HL-60 (cell line): Measurements from ENCODE around the gene TMEM266.

ENCODE experiments used
- DNase-seq, 2 experiments: peaks; one replicate each; pipeline ENCODE4 v3.0.0-alpha.2; 2010 to 2020; ENCODE audit warnings: low read depth in 1 of 2, low spot score in 1 of 2
- H3K27ac ChIP-seq: fragments of 250-450 bp; sonication (Bioruptor Pico); replicated peaks from 2 replicates; pipeline ENCODE4 v1.5.1; 2020; ENCODE audit warnings: mild to moderate bottlenecking, moderate library complexity
- H3K27me3 ChIP-seq: fragments of 250-450 bp; sonication (Bioruptor Pico); 2 replicates; pipeline ENCODE4 v1.5.1; 2021; ENCODE audit warnings: mild to moderate bottlenecking, moderate library complexity; ENCODE audit not compliant: insufficient read depth, poor library complexity, severe bottlenecking
- H3K4me3 ChIP-seq: replicated peaks from 2 replicates; pipeline ENCODE4 v1.5.1; 2011; ENCODE audit warnings: mild to moderate bottlenecking, control low read depth, low read length; ENCODE audit not compliant: insufficient read depth
- CTCF ChIP-seq: IDR thresholded peaks from one replicate; pipeline ENCODE4 v1.5.1; 2011; ENCODE audit warnings: low read length, control low read depth, inconsistent platforms; ENCODE audit not compliant: insufficient read depth
- GABPA ChIP-seq: IDR thresholded peaks from 2 replicates; pipeline ENCODE4 v1.6.1; 2012; ENCODE audit warnings: low read depth
- POLR2AphosphoS5 ChIP-seq: IDR thresholded peaks from 2 replicates; pipeline ENCODE4 v1.6.1; 2012; ENCODE audit warnings: low read depth
- REST ChIP-seq: IDR thresholded peaks from 2 replicates; pipeline ENCODE4 v1.6.1; 2012; ENCODE audit warnings: low read depth; ENCODE audit not compliant: insufficient replicate concordance
- SPI1 ChIP-seq: IDR thresholded peaks from 2 replicates; pipeline ENCODE4 v1.6.1; 2012; ENCODE audit warnings: low read depth, mild to moderate bottlenecking, borderline replicate concordance

TMEM266 gene

GRCh38 chr15:76165951-76166350 is 106.2 kb downstream of the TMEM266 start:
- Histone ChIP-seq H3K27me3 (no peaks in the 10 kb centered on the region), H3K4me3 (no peak overlapping the region), H3K27ac (no peak overlapping the region)
- no peak for DNase-seq
- no peak for TF ChIP-seq GABPA
- TF ChIP-seq SPI1: no peak
- TF ChIP-seq REST: no peak
- no peak for TF ChIP-seq CTCF
- no peak for TF ChIP-seq POLR2AphosphoS5

GRCh38 chr15:76168237-76168984 is 108.6 kb downstream of the TMEM266 start:
- no peak overlapping the region for H3K27ac ChIP-seq
- DNase-seq: no peak
- TF ChIP-seq GABPA (no peak), POLR2AphosphoS5 (no peak), CTCF (no peak), REST (no peak), SPI1 (no peak)
- H3K27me3 ChIP-seq: no peaks in the 10 kb centered on the region
- no peak overlapping the region for H3K4me3 ChIP-seq

- TF ChIP-seq POLR2AphosphoS5 (no peak), REST (no peak), GABPA (no peak), CTCF (no peak), SPI1 (no peak)
- Histone ChIP-seq H3K27ac (no peak overlapping the region), H3K27me3 (no peaks in the 10 kb centered on the region), H3K4me3 (no peak overlapping the region)
- DNase-seq: peak in 1 of 2 experiments; percentile 57
Observed at GRCh38 chr15:76169018-76169417, 109.2 kb downstream of the TMEM266 start.
